Mammary epithelial cell (primary cell): ENCODE data around the gene SMYD1.

Experiments used
- EZH2 ChIP-seq: IDR thresholded peaks from 2 replicates; pipeline ENCODE4 v1.6.1; 2012; ENCODE audit warnings: low read length, inconsistent platforms, borderline replicate concordance
- TF ChIP-seq, protein P1 (sequence below), 2 donors: IDR thresholded peaks in 1 of 2; conservative IDR thresholded peaks in 1 of 2; 2 replicates each; pipeline ENCODE4 v1.5.1; 2011 to 2012; ENCODE audit warnings: inconsistent platforms in 2 of 2, low read length in 2 of 2, mild to moderate bottlenecking in 2 of 2, control low read depth in 1 of 2, low read depth in 1 of 2; ENCODE audit not compliant: insufficient read depth in 1 of 2; ENCODE audit errors: extremely low read depth in 1 of 2

- TF ChIP-seq, protein P1, sequence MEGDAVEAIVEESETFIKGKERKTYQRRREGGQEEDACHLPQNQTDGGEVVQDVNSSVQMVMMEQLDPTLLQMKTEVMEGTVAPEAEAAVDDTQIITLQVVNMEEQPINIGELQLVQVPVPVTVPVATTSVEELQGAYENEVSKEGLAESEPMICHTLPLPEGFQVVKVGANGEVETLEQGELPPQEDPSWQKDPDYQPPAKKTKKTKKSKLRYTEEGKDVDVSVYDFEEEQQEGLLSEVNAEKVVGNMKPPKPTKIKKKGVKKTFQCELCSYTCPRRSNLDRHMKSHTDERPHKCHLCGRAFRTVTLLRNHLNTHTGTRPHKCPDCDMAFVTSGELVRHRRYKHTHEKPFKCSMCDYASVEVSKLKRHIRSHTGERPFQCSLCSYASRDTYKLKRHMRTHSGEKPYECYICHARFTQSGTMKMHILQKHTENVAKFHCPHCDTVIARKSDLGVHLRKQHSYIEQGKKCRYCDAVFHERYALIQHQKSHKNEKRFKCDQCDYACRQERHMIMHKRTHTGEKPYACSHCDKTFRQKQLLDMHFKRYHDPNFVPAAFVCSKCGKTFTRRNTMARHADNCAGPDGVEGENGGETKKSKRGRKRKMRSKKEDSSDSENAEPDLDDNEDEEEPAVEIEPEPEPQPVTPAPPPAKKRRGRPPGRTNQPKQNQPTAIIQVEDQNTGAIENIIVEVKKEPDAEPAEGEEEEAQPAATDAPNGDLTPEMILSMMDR (conservative IDR thresholded peaks at IDR 0.05 in 1 of 2, IDR thresholded peaks at IDR 0.05 in 1 of 2; ENCODE audit: extremely low read depth in 1 of 2, insufficient read depth in 1 of 2, low read depth in 1 of 2, low read length in 2 of 2): no peak
- TF ChIP-seq EZH2: no peak
These were observed 54.1 kb downstream of the SMYD1 start for GRCh38 chr2:88121678-88122077.
